LNCAP (cell line): ENCODE results near the gene MKKS.

ENCODE experiments used
- CTCF ChIP-seq: fragments of 450-650 bp; IDR thresholded peaks from 2 replicates; pipeline ENCODE4 v1.5.1; 2017; ENCODE audit warnings: mild to moderate bottlenecking

Gene MKKS

GRCh38 chr20:10466855-10467254, 32.8 kb upstream of the MKKS start:
- TF ChIP-seq CTCF: no peak

GRCh38 chr20:10466325-10466724, 32.3 kb upstream of the MKKS start:
- TF ChIP-seq CTCF: no peak

DNA sequence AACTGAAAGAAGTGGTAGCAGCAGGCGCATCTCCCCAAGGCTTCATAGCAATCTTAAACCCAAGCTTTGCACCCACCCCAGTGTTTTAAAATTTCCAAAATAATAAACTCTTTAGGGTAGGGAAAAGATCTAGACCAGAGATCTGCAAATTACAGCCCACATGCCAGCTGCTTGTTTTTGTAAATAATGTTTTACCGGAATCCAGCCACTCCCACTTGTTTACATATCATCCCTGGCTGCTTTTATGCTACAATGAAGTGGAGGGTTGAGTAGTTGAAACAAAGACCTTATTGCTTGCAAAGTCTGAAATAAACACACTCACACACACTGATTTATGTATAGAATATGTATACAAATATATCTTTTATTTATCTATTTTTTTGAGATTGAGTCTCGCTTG, 31.1 kb upstream of the MKKS start:
- no peak for TF ChIP-seq CTCF

DNA sequence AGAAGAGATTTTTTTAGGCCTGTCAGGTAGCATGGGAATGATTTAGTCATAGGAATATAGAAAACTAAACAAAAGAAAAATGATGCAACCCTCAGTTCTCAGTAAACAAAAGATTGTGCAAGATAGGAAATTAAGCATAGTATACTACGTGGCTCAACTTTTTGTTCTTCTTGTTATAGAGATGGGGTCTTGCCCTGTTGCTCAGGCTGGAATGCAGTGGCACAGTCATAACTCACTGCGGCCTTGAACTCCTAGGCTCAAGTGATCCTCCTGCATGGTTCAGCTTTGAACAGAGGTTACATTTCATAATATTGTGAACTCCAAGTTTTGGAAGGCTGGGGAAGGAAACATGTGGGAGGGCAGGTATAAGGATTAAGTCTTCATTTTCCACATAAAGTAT, 29.6 kb upstream of the MKKS start:
- no peak for TF ChIP-seq CTCF

- no peak for TF ChIP-seq CTCF
These were observed 28.5 kb upstream of the MKKS start for GRCh38 chr20:10462516-10462915.

- no peak for TF ChIP-seq CTCF
These were observed 27.5 kb upstream of the MKKS start for GRCh38 chr20:10461495-10461894.

GRCh38 chr20:10454151-10454750, 20.2 kb upstream of the MKKS start:
- TF ChIP-seq CTCF: no peak

DNA sequence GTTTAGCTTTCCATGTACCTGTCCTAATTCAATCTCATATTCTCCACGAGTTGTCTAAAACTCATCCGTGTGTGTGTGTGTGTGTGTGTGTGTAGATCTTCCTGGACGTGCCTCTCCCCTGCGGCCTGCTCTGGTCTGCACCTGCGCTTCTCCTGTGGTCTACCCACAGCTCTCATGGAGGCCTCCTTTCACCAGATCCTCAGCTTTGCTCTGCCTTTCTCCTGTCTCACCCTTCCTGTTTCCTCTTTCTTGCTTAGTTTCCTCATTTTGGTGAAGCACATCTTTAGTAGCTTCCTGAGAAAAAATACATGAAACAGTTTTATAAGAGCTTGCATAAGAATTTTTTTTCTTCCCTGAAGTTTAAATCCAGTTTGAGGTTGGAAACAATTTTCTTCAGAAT, 19.2 kb upstream of the MKKS start:
- TF ChIP-seq CTCF: no peak
